RKO (cell line): ENCODE measurements around the gene FASTKD3.
"Not testable (repeated sequence)": the region's sequence is repeated elsewhere in the genome, so short reads cannot be mapped to it uniquely, and the experiment has no call there.

Source experiments
- DNase-seq: peaks from one replicate; pipeline ENCODE4 v3.0.0-alpha.2; 2016; ENCODE audit warnings: low spot score

The FASTKD3 gene

GRCh38 chr5:7868773-7869473 is at the start of gene FASTKD3, which contains the start of gene MTRR:
FASTKD3 (minus strand) TSS chr5:7869031; CDS start chr5:7868083, 948 bp downstream.
MTRR (plus strand) TSS chr5:7869148; CDS start chr5:7870795, 1,647 bp downstream.
- DNase-seq, result peak; percentile 91

- no peak for DNase-seq
Measured at GRCh38 chr5:7917130-7918123, 48.6 kb upstream of the FASTKD3 start.

GRCh38 chr5:7916171-7916804 is 47.5 kb upstream of the FASTKD3 start:
- DNase-seq, result no peak

GRCh38 chr5:7911429-7911771 is 42.6 kb upstream of the FASTKD3 start:
- DNase-seq, result not testable (repeated sequence)

GRCh38 chr5:7910738-7911428 is 42.1 kb upstream of the FASTKD3 start:
- no peak for DNase-seq

GRCh38 chr5:7908317-7908716 is 39.5 kb upstream of the FASTKD3 start:
- no peak for DNase-seq

- no peak for DNase-seq
Measured at GRCh38 chr5:7907612-7908011, 38.8 kb upstream of the FASTKD3 start.

GRCh38 chr5:7904170-7904569 is 35.3 kb upstream of the FASTKD3 start:
- DNase-seq, result peak; percentile 61

GRCh38 chr5:7902666-7903625 is 34.1 kb upstream of the FASTKD3 start:
- no peak for DNase-seq

- DNase-seq, result no peak
Measured at GRCh38 chr5:7902201-7902600, 33.4 kb upstream of the FASTKD3 start.

- peak; percentile 65 for DNase-seq
Measured at GRCh38 chr5:7897014-7897600, 28.3 kb upstream of the FASTKD3 start.

GRCh38 chr5:7894860-7895259 is 26.0 kb upstream of the FASTKD3 start:
- no peak for DNase-seq

- no peak for DNase-seq
Measured at GRCh38 chr5:7894439-7894838, 25.6 kb upstream of the FASTKD3 start.

- DNase-seq, result no peak
Measured at GRCh38 chr5:7888901-7889300, 20.1 kb upstream of the FASTKD3 start.

- DNase-seq, result peak; percentile 64
Measured at GRCh38 chr5:7886849-7887475, 18.1 kb upstream of the FASTKD3 start.

GRCh38 chr5:7884491-7885267 is 15.8 kb upstream of the FASTKD3 start:
- no peak for DNase-seq

- DNase-seq, result no peak
Measured at GRCh38 chr5:7882926-7883325, 14.1 kb upstream of the FASTKD3 start.

- no peak for DNase-seq
Measured at GRCh38 chr5:7881816-7882215, 13.0 kb upstream of the FASTKD3 start.

- no peak for DNase-seq
Measured at GRCh38 chr5:7881091-7881490, 12.3 kb upstream of the FASTKD3 start.
